Stimulated activated CD4-positive, alpha-beta T cell treated with anti-CD3 and anti-CD28 coated beads, Interleukin-4, amount 100 ng/mL, for 4 hours (primary cell): ENCODE measurements around the gene COL4A4.

ENCODE experiments used
- DNase-seq, 2 experiments: peaks; one replicate each; pipeline ENCODE4 v3.0.0-alpha.2; 2020

The COL4A4 gene

DNA sequence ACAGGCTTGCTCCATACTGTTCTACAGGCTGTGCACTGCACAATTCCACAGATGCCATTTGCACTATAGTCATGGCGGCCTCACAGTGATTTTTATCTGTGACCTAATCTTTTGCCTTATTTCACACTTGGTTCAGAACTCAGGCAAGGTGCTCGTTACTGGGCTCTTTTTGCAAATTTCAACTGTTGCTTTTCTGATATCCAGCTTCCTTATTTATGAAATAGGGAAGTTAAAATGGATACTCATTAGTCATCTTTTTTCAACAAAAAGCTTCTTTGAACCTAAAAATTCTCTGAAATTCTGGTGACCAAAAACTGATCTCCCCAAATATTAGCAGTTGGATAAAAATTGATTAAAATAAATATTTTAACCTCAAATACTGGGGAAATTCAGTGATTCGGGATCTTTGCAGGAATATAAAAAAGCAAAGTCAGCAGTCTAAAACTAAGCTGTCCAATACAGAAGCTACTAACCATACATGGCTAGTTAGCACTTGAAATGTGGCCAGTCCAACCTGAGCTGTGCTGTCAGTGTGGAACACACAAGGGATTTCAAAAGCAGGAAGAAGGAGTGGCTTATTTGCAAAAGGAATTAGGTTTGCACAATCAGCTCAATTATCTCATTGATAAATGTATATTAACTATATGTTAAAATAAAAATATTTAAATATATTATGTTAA is 134.4 kb downstream of the COL4A4 start:
- no peak for DNase-seq

DNA sequence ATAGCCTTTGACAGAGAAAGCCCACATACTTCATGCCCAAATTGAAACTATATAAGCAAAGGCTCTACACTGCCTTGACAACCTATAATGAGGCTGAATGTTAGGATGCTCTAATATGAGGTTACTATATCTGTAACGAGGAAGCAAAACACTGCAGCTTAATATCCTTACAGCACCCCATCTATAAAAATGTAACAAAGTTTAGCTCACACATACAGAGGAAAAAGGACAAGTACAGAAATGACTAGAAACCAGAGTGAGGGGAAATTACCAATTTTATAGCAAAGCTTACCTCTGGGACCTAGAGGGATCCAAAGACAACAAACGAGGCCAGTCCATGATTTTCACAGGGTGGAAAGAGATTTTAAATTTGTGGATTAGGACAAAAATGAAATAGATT is 138.5 kb downstream of the COL4A4 start:
- DNase-seq = no peak

DNA sequence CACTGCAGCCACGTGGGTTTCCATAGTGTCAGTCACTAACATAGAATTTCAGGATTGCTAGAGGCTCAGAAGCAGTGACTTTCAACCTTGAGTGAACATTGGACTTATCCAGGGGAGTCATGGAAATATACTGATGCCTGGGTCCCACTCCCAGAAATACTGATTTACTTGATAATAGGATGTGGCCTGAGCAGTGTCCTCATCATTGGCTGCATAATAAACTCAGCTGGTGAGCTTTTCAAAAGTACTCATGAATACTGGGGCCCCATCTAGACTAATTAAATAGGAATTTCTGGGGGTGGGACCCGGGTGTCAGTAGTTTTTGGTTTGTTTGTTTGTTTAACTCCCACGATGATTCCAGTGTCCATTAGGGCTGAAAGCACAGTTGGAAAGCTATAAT is 141.4 kb downstream of the COL4A4 start:
- DNase-seq = no peak

DNA sequence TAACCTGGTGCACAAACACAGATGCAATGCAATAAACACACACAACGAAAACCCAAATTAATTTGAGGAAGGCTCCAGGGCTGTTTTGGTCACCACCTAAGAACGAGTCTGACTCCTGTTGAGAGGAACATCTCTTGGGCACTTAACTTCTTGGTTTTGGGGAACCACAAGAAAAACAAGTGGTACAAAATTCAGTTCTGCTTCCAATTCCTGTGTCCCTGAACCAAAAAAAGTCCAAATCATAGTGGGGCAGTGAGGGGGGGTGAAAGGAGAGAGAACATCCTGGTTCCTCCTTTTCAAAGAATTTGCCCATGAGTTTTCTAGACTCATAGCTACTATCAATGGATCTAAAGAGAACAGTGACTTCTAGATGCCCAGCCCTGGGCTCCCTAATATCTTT is 143.6 kb downstream of the COL4A4 start:
- no peak for DNase-seq

DNA sequence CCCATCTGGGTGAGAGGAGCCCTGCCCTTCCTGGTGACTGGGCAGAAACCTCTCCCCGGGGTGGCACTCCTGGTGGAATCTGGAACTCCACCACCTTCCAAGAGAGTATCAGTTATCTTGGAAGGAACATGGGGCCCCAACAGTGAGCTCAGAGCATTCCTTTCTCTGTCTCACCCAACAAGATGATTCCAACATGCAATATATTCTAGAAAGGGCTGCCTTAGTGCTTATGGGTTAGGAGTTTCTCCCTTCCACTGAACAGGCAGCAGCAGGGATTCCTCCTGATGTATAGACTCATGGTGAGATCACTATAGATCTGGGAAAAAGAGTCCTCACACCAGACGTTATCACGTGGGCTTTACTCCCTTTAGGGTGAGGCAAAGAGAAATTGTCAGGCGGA is 147.1 kb downstream of the COL4A4 start:
- no peak for DNase-seq

DNA sequence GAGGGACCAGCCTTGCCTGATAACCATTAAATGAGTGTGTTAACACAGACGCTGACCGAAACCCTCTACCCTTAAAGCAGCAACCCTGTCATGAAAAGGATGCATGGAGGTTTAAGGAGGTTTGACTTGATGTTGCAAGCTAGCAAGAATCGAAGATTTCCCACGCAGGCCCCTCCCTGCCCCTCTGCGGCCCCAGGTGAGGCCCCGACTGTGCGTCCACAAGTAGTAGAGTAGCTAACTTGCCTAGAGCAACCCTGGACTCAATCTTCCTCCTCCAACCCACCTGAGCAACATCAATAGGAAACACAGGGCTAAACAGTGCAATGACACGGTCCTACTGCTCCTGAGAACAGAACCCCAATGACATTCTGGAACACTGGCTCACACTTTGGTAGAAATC is 150.1 kb downstream of the COL4A4 start:
- no peak for DNase-seq

DNA sequence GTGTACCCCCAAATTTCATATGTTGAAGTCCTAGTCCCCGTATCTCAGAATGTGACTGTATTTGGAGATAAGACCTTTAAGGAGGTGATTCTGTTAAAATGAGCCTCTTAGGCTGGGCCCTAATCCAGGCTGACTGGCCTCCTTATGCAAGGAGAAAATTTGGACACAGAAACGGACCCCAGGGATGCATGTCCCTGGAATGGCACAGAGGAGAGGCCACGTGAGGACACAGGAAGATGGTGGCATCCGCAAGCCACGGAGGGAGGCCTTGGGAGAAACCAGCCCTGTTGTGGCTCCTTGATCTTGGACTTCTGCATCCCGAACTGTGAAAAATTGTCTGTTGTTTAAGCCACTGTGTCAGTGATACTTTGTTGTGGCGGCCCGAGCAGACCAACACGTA is 150.7 kb downstream of the COL4A4 start:
- no peak for DNase-seq

DNA sequence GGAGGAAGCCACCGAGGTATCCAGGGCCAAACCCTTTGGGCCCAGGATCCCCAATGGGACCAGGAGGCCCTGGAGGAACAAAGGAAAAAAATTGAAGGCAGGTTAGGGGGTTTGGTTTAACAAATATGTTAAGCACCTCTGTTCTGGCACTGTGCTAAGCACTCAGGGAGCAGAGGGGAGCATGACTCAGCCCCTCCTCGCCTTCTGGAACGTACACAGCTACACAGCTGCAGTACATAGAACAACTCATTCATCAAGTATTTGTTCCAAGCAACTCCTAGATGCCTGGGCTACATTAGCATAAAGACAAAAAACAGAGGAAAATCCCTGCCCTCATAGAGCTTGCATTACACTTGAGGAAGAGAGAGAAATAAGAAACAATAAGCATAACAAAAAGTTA is 153.6 kb downstream of the COL4A4 start:
- no peak for DNase-seq

DNA sequence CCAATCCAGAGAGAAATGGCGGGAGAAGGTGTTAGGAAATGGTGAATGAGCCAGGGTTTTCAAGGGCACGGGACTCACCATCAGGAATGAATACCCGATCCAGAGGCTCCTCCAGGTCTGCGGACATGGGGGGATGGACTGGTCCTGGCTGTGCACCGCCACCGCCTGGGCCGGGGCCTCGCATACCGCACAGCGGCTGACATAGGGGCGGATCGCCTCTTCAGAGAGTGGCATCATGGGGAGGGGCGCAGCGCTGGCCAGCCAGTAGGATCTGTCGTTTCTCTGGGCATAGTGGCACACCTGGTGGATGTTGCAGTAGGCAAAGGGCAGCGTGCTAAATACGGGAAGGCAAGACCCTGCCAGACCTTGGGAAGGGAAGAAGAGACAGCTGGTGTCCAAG is 156.1 kb downstream of the COL4A4 start:
- DNase-seq = no peak

DNA sequence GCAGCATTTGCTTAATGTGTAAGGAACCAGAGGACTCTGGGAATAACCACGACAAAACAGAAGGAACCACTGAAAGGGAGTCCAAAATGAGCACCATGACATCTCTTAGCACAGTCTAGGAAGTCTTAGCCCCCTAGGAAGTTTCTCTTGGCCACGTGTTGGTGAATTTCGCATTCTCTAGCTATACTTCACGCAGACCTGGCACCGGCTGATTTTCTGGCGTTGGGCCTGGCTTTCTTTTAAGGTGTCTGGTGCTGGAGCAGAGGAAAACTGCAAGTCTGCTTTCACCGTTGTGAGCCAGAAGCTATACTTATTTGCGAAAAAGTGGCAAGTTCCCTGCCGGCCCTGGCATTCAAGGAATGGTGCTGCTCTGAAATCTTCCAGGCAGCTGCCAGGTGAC is 156.9 kb downstream of the COL4A4 start:
- no peak for DNase-seq

DNA sequence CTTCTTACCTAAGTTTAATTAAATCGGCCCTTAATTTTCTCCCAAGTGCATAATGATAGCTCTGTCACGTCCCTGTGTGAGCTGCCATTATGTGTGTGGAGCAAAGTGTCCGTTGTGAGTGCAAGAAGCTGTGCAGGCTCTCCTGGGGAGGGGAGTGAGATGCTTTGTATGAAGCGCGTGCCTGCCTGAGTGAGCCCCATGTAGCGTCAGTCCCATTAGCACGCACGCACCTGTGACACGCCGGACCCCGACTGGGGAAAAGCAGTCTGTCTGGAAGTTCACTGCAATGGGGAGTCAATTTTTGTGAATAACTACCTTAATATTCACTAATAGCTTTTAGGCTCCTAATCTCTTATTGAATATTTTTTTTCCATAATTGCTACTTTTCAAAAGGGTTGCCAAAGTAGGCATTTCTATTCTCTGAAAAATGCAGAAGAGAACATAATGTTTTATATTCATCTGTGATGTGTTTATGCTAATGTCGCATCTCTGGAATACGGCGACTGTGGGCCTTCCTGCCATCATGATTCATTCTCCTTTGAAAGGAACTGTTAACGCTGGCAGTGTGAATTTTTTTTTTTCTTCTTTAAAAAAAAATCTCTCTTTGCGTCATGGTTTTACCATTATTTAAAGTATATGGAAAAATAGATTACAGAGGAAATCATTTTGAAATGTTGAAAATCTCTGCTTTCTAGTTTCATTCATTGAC is 157.7 kb downstream of the COL4A4 start:
- no peak for DNase-seq

DNA sequence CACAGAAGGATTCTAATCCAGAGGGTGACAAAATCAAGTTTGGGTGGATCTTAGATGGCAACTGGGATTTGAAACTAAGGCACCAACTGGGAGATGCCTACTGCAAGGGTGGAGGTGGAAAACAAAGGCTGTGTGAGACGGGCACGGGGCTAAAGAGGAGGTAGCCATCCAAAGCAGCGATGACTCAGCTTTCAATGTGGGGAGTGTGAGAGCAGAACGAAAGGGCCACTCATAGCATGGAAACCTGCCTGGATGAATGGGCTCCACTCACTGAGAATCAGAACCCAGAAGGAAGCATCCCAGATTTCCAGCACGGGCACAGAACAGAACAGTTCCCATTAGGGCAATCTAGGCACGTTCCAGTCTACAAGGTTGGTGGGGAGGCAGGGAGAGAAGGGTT is 159.5 kb downstream of the COL4A4 start:
- no peak for DNase-seq

DNA sequence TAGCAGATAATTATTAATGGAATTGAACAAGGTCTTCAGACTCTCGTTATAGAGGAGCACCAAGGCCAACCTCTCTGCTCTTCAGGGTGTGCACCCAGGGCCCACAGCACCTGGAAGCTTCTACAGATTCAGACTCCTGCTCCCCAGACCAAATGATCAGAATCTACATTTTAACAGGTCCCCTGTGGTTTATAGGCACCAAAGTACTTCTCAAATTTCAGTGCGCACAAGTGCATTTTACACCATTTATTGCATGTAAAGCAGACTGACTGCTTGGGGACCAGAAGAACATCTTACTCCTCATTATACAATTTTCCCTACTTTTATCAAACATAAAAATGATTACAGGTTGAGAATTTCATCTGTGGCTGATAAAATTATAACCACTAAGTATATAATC is 163.9 kb downstream of the COL4A4 start:
- DNase-seq = no peak

DNA sequence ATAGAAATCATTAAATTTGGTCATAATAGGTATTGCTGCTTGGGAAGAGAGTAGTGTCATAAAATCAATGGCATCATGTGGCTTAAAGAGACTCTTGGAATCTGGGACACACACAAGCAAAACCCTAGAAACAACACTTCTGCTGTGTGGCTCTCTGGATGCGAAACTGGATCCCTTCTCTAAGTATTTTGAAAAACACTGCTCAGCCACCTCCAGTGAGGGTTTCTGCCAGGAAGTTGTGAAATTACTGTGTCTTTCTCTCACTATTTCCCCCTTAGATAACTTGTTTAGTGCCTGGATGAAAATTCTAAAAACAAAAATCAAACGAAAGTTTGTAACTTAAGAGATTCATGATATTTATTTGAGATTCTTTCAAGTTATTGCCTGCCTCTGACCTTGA is 164.3 kb downstream of the COL4A4 start:
- no peak for DNase-seq

DNA sequence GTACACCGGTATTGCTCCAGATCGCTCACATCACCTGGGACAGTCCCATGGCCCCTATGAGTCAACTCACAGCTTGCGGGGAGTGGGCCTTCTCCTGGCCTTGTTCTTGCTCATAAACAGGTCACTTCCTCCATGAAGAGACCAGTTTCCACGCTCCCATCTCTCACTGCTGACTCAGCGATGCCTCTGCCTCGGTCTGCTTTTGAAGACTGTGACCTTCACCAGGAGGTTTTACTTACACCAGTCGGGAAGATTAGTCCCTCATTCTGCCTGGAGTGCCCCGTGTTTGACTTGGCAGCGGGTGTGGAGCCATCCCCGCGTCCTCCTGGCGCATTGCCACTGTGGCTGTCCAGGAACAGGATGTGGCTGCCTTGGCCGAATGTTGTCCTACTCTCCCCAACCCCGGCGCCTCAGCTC is 168.4 kb downstream of the COL4A4 start:
- DNase-seq = peak; percentile 10 to 13

DNA sequence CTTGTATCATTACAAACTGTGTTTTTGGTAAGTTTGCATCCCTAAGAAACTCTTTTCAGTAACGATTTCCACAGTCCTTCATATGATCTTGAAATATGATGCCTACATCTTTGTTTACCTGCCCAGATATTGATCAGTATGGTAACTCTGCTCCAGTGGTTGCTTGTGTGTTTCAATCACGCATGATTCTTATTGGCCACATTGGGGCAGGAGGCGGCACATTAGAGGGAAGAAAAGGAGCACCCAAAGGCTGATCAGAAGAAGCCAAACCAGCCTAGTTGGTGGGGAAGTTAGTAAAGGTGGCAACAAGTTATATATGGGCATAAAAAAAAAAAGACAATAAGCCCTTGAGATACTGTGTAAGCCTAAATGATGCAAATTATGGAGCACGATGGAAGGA is 169.2 kb downstream of the COL4A4 start:
- DNase-seq = no peak

DNA sequence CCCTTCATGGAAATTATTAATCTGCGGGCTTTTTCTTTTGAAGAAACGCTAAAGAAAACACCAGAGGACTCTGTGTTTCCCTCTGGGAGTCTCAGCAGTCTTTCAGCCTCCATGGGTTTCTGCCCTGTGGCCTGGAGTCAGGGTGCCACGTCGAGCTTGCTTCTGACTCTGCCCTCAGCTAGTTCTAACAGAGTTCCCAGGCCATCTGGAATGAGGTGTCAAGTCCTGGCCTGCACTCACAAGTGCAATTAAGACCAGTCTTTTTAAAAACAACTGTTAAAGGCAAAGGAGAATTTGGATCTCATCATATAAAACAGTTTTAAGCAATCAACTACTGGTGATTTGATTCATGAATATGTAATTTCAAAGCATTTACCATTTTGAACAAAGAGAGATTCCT is 170.8 kb downstream of the COL4A4 start:
- DNase-seq = no peak

DNA sequence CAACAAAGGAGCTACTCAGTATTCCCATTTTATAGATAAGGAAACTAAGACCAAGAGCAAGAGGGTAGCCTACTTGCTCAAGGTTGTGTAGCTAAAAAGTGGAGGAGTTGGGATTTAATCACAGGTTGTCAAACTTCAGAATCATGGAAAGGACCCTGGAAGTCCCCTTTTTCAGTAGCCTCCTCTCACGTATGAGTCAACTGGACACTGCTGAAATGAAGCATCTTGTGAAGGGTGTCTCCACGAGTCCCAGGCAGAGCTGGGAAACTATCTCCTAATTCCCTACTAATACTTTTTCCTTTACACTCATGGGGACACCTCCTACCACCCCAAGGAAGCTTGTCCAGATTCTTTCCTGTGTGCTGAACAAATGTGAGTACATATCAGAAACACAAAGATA is 172.3 kb downstream of the COL4A4 start:
- no peak for DNase-seq

DNA sequence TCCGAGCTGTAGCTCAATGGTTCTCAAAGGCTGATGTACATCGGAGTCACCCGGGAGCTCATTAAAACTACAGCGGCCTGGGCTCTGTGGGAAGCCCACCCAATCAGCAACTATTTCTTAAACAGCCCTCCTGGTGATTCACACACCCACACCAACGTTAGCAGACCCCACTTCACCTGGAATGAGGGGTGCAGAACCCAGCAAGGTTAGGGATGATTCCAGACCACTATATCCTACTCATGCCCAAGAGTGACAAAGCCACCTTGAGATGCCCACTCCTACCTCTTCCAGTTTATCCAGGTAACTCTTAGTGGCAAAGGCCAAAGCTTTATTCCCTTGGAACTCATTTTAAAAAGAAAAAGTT is 178.4 kb downstream of the COL4A4 start:
- DNase-seq = no peak

DNA sequence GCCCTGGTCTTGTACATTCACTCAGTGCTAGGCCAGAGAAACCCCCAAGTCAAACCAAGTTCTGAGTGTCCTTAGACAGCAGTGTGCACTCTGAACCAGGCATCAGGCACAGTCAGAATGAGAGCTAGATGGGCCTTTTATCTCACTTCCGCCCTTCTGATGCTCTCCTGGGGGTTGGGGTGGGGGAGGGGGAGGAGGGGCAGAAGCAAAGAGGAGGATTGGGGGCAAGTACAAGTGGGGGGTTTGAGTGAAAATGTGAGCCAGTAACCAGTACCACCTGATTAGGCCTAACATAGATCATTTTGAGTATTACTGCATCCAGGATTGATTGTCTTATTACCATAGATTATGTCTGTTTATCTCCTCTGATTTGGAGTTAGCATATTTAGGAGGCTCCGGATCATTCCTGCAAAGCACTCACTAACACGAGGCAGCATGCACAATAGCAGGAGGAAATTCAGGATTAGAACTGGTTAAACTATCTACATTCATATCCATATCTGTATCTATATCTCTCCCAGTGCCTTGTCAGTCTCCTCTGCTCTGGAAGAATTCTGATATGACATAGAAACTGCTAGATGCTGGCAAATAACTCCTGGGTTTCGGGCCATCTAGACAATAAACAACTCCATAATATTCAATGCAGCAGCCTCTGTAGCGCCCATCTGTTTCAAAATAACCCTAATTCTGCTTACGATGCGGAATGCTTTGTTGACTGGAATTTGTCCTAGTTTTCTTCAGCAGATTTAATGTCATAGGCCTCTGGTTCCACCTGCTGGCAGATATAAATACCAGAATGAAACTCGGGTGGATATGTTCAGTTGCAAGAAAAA is 179.0 kb downstream of the COL4A4 start:
- DNase-seq = no peak

DNA sequence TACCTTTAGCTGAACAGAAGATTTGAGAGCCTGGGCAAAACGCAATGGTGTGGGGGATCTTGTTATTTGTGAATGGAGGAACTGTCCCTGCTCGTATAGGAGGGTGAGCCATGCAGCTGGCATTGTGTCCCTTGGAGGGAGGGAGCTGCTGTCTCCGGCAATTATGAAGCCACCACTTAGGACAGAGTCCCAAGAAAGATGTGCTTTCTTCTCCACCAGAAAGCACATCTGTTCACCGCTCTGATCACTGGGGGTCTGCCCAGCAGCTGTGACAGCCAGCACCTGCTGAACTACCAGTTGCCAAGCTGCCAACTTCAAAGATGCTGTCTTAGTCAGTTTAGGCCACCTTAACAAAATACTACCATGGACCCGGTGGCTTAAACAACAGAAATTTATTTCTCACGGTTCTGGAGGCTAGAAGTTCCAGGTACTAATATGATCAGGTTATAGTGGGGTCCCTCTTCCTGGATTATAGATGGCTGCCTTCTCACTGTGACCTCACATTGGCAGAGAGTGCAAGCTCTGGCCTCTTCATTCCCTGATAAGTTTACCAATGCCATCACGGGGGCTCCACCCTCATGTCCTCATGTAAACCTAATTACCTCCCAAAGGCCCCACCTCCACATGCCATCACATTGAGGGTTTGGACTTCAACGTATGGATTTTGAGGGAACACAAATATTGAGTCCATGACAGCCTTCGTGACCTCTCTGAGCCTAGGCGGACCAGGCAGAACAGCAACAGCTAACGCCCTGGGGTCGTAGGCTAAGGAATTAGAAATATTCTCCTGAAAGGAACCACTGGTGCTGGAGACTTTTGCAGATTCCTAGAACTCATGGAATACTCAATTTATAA is 179.9 kb downstream of the COL4A4 start:
- DNase-seq = no peak

DNA sequence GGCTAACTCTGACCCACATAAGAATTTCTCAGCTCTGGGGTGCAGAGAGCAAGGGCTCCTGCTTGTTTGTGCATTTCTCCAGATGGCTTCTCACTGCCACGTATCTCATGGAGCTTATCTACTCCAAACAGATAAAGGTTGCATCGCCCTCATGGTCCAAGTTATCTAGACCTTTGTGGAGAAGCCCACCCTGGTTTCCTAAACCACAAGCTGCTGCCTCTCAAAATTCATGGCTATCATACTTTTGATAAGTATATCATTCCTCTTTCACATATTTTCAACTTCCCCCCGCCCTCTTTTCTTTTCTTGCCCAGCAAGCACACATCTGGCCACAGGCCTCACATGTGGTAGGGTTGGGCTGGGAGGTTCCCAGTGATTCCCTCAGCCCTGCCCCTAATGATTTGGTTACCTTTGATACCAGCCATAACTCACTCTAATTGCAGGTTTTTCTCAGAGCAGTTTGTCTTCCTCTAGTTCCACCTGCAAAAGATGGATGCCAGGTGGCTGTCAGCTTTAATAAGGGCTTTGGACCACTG is 182.1 kb downstream of the COL4A4 start:
- DNase-seq = no peak

DNA sequence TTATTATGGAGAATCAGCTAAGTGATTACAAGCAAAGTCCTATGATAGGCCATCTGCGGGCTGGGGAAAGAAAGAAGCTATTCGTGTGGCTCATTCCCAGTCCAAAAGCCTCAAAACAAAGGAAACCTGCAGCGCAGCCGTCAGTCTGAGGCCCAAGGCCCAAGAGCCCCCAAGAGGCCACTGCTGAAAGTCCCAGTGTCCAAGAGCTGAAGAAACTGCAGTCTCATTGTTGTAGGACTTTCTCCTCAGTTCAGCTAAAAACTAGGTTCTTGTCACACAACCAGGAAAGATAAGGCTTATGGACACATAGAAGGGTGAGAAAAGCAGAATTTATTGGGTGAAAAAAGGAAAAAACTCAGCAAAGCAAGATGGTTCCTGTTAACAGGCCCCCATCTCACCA is 185.0 kb downstream of the COL4A4 start:
- DNase-seq = no peak
